Vagina (tissue), 2 donors: ENCODE data around the gene PRSS58. TPM values are rescaled to one million over a fixed set of nuclear protein-coding genes. Genes with fewer than 3 reads are reported as not detected.

Experiments
- DNase-seq, 2 donors: peaks; one replicate each; pipeline ENCODE4 v3.0.0-alpha.2; 2017; ENCODE audit errors: extremely low spot score in 2 of 2
- H3K27ac ChIP-seq: fragments of 200-600 bp; sonication (generic); one replicate; pipeline ENCODE4 v1.5.1; 2019
- H3K27me3 ChIP-seq: fragments of 200-600 bp; sonication (generic); one replicate; pipeline ENCODE4 v1.5.1; 2019
- H3K36me3 ChIP-seq, 2 donors: fragments of 200-600 bp; sonication (generic); one replicate each; pipeline ENCODE4 v1.5.1; 2017 to 2019
- H3K4me1 ChIP-seq: fragments of 200-600 bp; sonication (generic); one replicate; pipeline ENCODE4 v1.5.1; 2019
- H3K4me3 ChIP-seq, 2 donors: fragments of 200-600 bp; sonication (generic); 1 replicate in 1 of 2; 2 replicates in 1 of 2; pipeline ENCODE4 v1.5.1; 2016 to 2019
- H3K9me3 ChIP-seq: fragments of 200-600 bp; sonication (generic); one replicate; pipeline ENCODE4 v1.5.1; 2019
- CTCF ChIP-seq, 3 experiments: fragments of 450-650 bp in 2 of 3; fragments of 200-600 bp in 1 of 3; sonication (generic) in 1 of 3; IDR thresholded peaks; one replicate each; pipeline ENCODE4 v1.5.1; 2017 to 2019; ENCODE audit warnings: antibody characterized with exemption in 3 of 3, mild to moderate bottlenecking in 2 of 3, moderate library complexity in 2 of 3
- POLR2A ChIP-seq, 2 donors: fragments of 450-650 bp; IDR thresholded peaks; one replicate each; pipeline ENCODE4 v1.6.1; 2017; ENCODE audit warnings: antibody characterized with exemption in 2 of 2, mild to moderate bottlenecking in 2 of 2, moderate library complexity in 2 of 2
- POLR2AphosphoS5 ChIP-seq, 2 donors: sonication (generic); formaldehyde crosslinking; IDR thresholded peaks; one replicate each; pipeline ENCODE4 v1.9.0; 2017; ENCODE audit warnings: antibody characterized with exemption in 2 of 2, mild to moderate bottlenecking in 2 of 2, low read depth in 1 of 2; ENCODE audit not compliant: insufficient read depth in 1 of 2
- intact Hi-C: fragments of 100-400 bp; cut with DNase I; formaldehyde crosslinking; loops from one replicate; pipeline ENCODE4 v1.15.1; 2023
- total RNA-seq: library from RNA; depleted of rRNA; stranded (reverse); fragments of >200 nt; gene quantifications from one replicate; pipeline ENCODE4 v1.2.3, GENCODE V29; 2016

Gene PRSS58
- total RNA-seq, 1 donor from 2014 or later = not detected

GRCh38 chr7:142280263-142280662 is 22.4 kb upstream of the PRSS58 start:
- DNase-seq = no peak
- Histone ChIP-seq H3K36me3 (no peaks in the 10 kb centered on the region), H3K4me3 (no peak overlapping the region), H3K9me3 (no peaks in the 10 kb centered on the region), H3K4me1 (no peaks in the 10 kb centered on the region), H3K27ac (no peak overlapping the region), H3K27me3 (no peaks in the 10 kb centered on the region)
- TF ChIP-seq POLR2A (IDR thresholded peaks at IDR 0.05) (no peak), POLR2AphosphoS5 (IDR thresholded peaks at IDR 0.05; ENCODE audit: insufficient read depth in 1 of 2, low read depth in 1 of 2) (no peak), CTCF (IDR thresholded peaks at IDR 0.05) (no peak)
- intact Hi-C loops = no loop called here

GRCh38 chr7:142279601-142280000 is 21.7 kb upstream of the PRSS58 start:
- Histone ChIP-seq H3K27ac (no peak overlapping the region), H3K36me3 (no peaks in the 10 kb centered on the region), H3K9me3 (no peaks in the 10 kb centered on the region), H3K4me1 (no peaks in the 10 kb centered on the region), H3K4me3 (no peak overlapping the region), H3K27me3 (no peaks in the 10 kb centered on the region)
- TF ChIP-seq CTCF (IDR thresholded peaks at IDR 0.05) (no peak), POLR2AphosphoS5 (IDR thresholded peaks at IDR 0.05; ENCODE audit: insufficient read depth in 1 of 2, low read depth in 1 of 2) (no peak), POLR2A (IDR thresholded peaks at IDR 0.05) (no peak)
- intact Hi-C loops = no loop called here
- DNase-seq = no peak

- TF ChIP-seq CTCF (IDR thresholded peaks at IDR 0.05) = no peak
- TF ChIP-seq POLR2AphosphoS5 (IDR thresholded peaks at IDR 0.05; ENCODE audit: insufficient read depth in 1 of 2, low read depth in 1 of 2) = no peak
- TF ChIP-seq POLR2A (IDR thresholded peaks at IDR 0.05) = no peak
Measured at GRCh38 chr7:142275028-142275427, 17.2 kb upstream of the PRSS58 start.

GRCh38 chr7:142272841-142273240 is 15.0 kb upstream of the PRSS58 start:
- H3K9me3 ChIP-seq = no peaks in the 10 kb centered on the region
- DNase-seq = no peak
- H3K27me3 ChIP-seq = no peaks in the 10 kb centered on the region
- TF ChIP-seq POLR2AphosphoS5 (IDR thresholded peaks at IDR 0.05; ENCODE audit: insufficient read depth in 1 of 2, low read depth in 1 of 2) (no peak), CTCF (IDR thresholded peaks at IDR 0.05) (no peak), POLR2A (IDR thresholded peaks at IDR 0.05) (no peak)
- H3K27ac ChIP-seq = no peak overlapping the region
- intact Hi-C loops = no loop called here
- no peaks in the 10 kb centered on the region for H3K4me1 ChIP-seq
- no peaks in the 10 kb centered on the region for H3K36me3 ChIP-seq
- H3K4me3 ChIP-seq = no peak overlapping the region

More at GRCh38 chr7:142275028-142275427, 17.2 kb upstream of the PRSS58 start:
- no peak for DNase-seq
- intact Hi-C loops = no loop called here
- no peaks in the 10 kb centered on the region for H3K9me3 ChIP-seq
- H3K36me3 ChIP-seq = no peaks in the 10 kb centered on the region
- H3K27me3 ChIP-seq = no peaks in the 10 kb centered on the region
- H3K27ac ChIP-seq = no peak overlapping the region
- H3K4me3 ChIP-seq = no peak overlapping the region
- H3K4me1 ChIP-seq = no peaks in the 10 kb centered on the region

- no peaks in the 10 kb centered on the region for H3K4me1 ChIP-seq
- TF ChIP-seq POLR2A (IDR thresholded peaks at IDR 0.05) (no peak), POLR2AphosphoS5 (IDR thresholded peaks at IDR 0.05; ENCODE audit: insufficient read depth in 1 of 2, low read depth in 1 of 2) (no peak), CTCF (IDR thresholded peaks at IDR 0.05) (no peak)
- no peaks in the 10 kb centered on the region for H3K27me3 ChIP-seq
- H3K27ac ChIP-seq = no peak overlapping the region
- DNase-seq = no peak
- H3K4me3 ChIP-seq = no peak overlapping the region
- no peaks in the 10 kb centered on the region for H3K36me3 ChIP-seq
- H3K9me3 ChIP-seq = no peaks in the 10 kb centered on the region
- intact Hi-C loops = no loop called here
Measured at GRCh38 chr7:142263598-142264380, 5.9 kb upstream of the PRSS58 start.
